Measurements from ENCODE around the gene HOXD4.
A peak's percentile ranks its signal among the peaks of the same experiment; 100 is the strongest.

Gene HOXD4

DNA sequence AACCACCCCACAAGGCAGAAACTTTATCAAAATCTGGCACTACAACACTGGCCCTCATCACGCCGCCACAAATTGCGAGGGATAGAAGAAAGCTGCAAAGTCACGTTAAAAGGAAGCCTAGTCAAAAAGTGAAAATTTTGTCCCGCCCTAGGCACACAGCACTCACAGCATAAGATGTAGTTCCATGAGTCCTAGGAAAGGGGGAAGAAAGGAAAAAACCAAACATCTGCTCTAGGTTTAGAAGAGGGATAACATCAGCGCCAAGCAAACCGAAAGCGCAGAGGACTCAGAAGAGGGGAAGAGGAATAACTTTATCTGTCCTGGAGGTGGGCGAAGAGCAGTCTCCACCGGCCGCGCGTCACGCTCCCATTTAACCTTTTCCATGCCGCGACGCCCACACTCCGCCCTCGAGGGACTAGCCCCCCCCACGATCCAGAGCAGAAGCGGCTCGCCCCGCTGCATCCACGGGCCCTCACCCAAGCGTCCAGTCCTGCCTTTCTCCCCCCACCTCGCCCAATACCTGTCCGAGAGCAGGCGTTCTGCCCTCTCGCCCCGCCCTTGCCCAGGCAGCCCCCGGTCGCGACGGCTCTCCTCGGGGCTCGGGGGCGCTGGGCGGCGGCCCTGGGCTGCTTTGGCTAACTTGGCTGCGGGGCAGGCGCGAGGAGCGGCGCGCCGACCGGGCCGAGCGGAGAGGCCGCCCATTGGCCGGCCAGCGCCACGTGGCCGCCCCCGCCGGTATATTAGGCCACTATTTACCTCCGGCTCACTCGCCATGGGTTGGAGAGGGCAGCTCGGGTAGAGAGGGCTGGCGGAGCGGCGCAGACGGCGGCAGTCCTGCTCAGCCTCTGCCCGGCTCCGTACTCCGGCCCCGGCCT, 36.8 kb downstream of the HOXD4 start, which contains the start of gene HOXD1:
HOXD1 (plus strand) TSS at position 770 of the 875 bp plus-strand sequence. CDS start 134 bp downstream, outside the sequence.
- peak; percentile 83 for DNase-seq (ENCODE audit: low spot score)

DNA sequence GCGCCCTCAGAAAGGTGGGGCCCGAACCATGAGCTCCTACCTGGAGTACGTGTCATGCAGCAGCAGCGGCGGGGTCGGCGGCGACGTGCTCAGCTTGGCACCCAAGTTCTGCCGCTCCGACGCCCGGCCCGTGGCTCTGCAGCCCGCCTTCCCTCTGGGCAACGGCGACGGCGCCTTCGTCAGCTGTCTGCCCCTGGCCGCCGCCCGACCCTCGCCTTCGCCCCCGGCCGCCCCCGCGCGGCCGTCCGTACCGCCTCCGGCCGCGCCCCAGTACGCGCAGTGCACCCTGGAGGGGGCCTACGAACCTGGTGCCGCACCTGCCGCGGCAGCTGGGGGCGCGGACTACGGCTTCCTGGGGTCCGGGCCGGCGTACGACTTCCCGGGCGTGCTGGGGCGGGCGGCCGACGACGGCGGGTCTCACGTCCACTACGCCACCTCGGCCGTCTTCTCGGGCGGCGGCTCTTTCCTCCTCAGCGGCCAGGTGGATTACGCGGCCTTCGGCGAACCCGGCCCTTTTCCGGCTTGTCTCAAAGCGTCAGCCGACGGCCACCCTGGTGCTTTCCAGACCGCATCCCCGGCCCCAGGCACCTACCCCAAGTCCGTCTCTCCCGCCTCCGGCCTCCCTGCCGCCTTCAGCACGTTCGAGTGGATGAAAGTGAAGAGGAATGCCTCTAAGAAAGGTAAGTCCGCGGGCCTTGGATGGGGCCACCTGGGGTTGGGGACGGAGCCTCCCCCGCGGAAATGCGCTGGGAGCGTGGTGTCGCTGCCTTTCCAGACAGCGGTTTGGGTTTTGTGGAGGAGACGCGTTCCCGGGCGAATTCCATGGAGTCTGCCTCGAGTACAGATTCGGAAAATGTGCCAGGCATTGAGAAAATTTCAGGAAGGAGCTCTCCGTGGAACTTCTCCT, 37.7 kb downstream of the HOXD4 start:
- DNase-seq (ENCODE audit: low spot score): no peak

DNA sequence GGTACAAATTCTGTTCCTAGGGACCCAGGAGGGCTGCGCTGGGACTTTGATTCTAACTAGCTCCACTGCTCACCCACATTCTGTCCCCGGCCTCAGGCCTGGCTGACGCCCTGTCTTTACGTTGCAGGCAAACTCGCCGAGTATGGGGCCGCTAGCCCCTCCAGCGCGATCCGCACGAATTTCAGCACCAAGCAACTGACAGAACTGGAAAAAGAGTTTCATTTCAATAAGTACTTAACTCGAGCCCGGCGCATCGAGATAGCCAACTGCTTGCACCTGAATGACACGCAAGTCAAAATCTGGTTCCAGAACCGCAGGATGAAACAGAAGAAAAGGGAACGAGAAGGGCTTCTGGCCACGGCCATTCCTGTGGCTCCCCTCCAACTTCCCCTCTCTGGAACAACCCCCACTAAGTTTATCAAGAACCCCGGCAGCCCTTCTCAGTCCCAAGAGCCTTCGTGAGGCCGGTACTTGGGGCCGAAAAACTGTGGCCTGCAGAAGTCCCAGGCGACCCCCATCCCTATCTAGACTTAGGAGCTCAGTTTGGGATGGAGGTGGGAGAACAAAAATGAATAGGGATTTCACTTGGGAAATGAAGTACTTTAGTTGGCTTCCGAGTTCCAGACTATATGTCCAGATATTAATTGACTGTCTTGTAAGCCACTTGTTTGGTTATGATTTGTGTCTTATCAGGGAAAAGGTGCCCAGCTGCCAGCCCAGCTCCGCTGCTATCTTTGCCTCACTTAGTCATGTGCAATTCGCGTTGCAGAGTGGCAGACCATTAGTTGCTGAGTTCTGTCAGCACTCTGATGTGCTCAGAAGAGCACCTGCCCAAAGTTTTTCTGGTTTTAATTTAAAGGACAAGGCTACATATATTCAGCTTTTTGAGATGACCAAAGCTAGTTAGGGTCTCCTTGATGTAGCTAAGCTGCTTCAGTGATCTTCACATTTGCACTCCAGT, 38.6 kb downstream of the HOXD4 start:
- no peak for DNase-seq (ENCODE audit: low spot score)

DNA sequence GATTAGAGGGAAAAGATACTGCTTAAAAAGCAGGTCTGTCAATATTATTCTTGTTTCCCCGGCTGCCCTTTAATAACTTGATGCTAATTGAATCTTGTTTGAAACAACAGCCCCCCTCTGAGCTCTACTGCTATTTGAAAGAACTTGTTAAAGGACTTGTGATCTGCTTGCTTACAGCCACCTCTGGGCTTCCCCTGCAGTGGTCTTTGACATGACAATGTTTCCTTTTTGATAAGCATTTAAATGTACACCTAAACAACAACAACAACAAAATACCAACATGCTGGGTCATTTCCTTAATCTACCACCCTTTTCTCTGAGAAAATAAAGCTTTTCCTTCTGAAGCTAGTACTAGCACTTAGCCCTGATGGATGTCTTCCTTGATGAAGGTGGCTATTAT, 41.0 kb downstream of the HOXD4 start:
- no peak for DNase-seq (ENCODE audit: low spot score)

DNA sequence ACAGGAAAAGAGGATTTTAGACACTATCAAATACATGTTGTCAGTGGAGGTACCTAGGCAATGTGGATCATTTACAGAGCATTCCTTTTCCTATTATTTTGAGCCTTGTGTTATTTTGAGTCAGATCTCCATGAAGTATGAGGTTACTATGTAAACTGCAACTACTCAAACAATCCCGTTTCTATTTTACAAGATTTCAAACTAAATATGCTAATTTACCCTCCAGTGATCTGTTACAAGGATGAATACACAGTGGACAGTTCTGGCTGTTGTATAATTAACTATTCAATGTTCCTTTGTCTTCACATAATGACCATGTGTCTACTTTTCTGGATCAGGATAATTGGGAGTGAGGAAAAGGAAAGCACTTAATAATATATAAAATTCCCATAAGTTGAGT, 41.7 kb downstream of the HOXD4 start:
- DNase-seq (ENCODE audit: low spot score): no peak

DNA sequence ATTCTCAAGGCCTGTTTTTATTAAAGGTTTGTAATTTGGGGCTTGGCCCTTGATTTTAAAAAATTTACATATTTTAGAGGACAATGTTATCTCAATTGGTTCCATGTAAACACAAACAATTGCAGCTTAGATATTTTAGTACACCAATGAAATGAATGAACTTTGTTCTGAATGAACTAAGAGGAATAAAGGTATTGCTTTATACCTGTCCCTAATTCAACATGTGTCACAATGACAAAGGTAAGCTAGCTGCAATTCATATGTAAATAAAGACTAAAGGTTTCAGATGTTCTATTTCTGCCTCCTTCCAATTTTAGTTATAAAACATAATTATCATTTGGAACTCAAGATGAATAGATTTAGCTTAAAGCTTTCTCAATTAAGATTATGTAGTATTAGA, 48.6 kb downstream of the HOXD4 start:
- no peak for DNase-seq (ENCODE audit: low spot score)

DNA sequence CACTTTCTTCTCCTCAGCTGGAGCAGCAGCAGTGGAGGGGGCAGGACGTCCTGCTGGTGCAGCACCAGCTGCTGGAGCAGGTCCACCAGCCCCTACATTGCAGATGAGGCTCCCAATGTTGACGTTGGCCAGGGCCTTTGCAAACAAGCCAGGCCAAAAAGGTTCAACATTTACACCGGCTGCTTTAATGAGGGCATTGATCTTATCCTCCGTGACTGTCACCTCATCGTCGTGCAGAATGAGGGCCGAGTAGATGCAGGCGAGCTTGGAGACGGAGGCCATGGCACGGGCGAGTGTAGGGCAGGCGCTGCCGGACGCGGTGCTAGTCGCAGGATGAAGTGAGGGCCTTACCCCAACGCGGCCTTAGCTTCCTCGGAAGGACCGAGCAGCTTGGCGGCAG, 49.6 kb downstream of the HOXD4 start:
- no peak for DNase-seq (ENCODE audit: low spot score)

DNA sequence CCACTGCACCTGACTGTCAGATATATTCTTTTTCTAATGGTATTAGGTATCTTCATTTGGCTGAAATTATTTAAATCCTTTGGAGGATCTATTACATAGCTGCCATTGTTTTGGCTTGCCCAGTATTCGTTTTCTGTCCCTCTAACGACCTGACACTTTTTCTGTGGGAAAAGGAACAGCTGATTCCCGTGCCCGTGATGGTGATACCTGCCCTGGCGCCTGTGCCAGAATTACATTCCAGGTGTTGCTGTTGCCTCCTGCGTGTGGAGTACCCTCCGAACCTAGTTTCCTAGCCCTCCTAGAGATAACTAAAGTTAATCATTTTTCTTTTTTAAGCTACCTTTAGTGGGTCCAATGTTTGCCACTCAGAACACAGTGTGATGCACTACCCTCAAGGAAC, 51.1 kb downstream of the HOXD4 start:
- DNase-seq (ENCODE audit: low spot score): no peak

Measured in AG08395 (cell line).